CD4-positive, alpha-beta memory T cell (primary cell): ENCODE results near the gene TPI1. TPM values are rescaled to one million over a fixed set of nuclear protein-coding genes. Genes with fewer than 3 reads are reported as not detected.

Experiments used
- CTCF ChIA-PET: fragments of 350-600 bp; sonication (Branson Sonifier 250); formaldehyde crosslinking; loops from one replicate; lab custom pipeline; 2021; ENCODE audit warnings: inconsistent platforms; ENCODE audit not compliant: partially characterized antibody; lab: Charles Lee
- POLR2A ChIA-PET: fragments of 350-600 bp; sonication (Branson Sonifier 250); formaldehyde crosslinking; loops from one replicate; lab custom pipeline; 2021; ENCODE audit not compliant: partially characterized antibody; lab: Charles Lee
- DNase-seq, 5 donors: peaks; one replicate each; pipeline versions ENCODE4 v3.0.0 to v3.0.0-alpha.2; 2020 to 2022; ENCODE audit warnings: mixed read lengths in 1 of 5
- H3K27ac ChIP-seq: one replicate; pipeline ENCODE4 v1.7.0; 2013; ENCODE audit warnings: low read depth, low read length
- H3K27me3 ChIP-seq: 2 replicates; pipeline ENCODE4 v1.7.0; 2013; ENCODE audit warnings: mild to moderate bottlenecking, low read length, moderate library complexity; ENCODE audit not compliant: insufficient read depth
- H3K36me3 ChIP-seq: 2 replicates; pipeline ENCODE4 v1.7.0; 2013; ENCODE audit warnings: mild to moderate bottlenecking, low read length, moderate library complexity; ENCODE audit not compliant: insufficient read depth
- H3K4me1 ChIP-seq: 2 replicates; pipeline ENCODE4 v1.7.0; 2013; ENCODE audit warnings: mild to moderate bottlenecking, low read length, moderate library complexity; ENCODE audit not compliant: insufficient read depth
- H3K4me3 ChIP-seq, 2 donors: one replicate each; pipeline ENCODE4 v1.7.0; 2013; ENCODE audit warnings: low read length in 2 of 2, mild to moderate bottlenecking in 1 of 2
- H3K9me3 ChIP-seq, 2 donors: one replicate each; pipeline ENCODE4 v1.7.0; 2013; ENCODE audit warnings: low read length in 2 of 2, control low read depth in 1 of 2; ENCODE audit not compliant: control insufficient read depth in 1 of 2
- H3K27ac Mint-ChIP-seq, 7 donors: one replicate each; pipeline ENCODE4 v1.8.0; 2020 to 2021; ENCODE audit warnings: mixed read lengths in 7 of 7, mild to moderate bottlenecking in 6 of 7, inconsistent platforms in 3 of 7, moderate library complexity in 3 of 7
- H3K27me3 Mint-ChIP-seq, 2 donors: one replicate each; pipeline ENCODE4 v1.8.0; 2020 to 2021; ENCODE audit warnings: mixed read lengths in 2 of 2
- H3K36me3 Mint-ChIP-seq, 2 donors: one replicate each; pipeline ENCODE4 v1.8.0; 2020 to 2021; ENCODE audit warnings: mixed read lengths in 2 of 2, inconsistent platforms in 1 of 2, mild to moderate bottlenecking in 1 of 2
- H3K4me1 Mint-ChIP-seq, 4 donors: one replicate each; pipeline ENCODE4 v1.8.0; 2020 to 2021; ENCODE audit warnings: mixed read lengths in 4 of 4, mild to moderate bottlenecking in 1 of 4
- H3K4me3 Mint-ChIP-seq, 8 donors: one replicate each; pipeline ENCODE4 v1.8.0; 2020 to 2021; ENCODE audit warnings: mixed read lengths in 8 of 8, mild to moderate bottlenecking in 7 of 8, moderate library complexity in 6 of 8, inconsistent platforms in 3 of 8
- H3K9me3 Mint-ChIP-seq, 8 donors: one replicate each; pipeline ENCODE4 v1.8.0; 2020 to 2021; ENCODE audit warnings: mixed read lengths in 8 of 8, mild to moderate bottlenecking in 5 of 8, inconsistent platforms in 3 of 8, moderate library complexity in 1 of 8
- intact Hi-C: fragments of 100-400 bp; cut with micrococcal nuclease; formaldehyde crosslinking; loops from one replicate; pipeline ENCODE4 v1.15.1; 2023
- polyA plus RNA-seq, 2 donors: library from polyadenylated mRNA; unstranded; fragments of 300-500 nt; fragmentation: Illumina TruSeq; gene quantifications; one replicate each; pipeline ENCODE4 v1.2.3, GENCODE V29; 2021
- total RNA-seq, 2 experiments: library from RNA; stranded (reverse); gene quantifications; one replicate each; pipeline ENCODE4 v1.2.3, GENCODE V29; 2021

Gene TPI1
- total and polyA plus RNA-seq, 4 experiments from 2014 or later = 155 to 777 (median 368) TPM

DNA sequence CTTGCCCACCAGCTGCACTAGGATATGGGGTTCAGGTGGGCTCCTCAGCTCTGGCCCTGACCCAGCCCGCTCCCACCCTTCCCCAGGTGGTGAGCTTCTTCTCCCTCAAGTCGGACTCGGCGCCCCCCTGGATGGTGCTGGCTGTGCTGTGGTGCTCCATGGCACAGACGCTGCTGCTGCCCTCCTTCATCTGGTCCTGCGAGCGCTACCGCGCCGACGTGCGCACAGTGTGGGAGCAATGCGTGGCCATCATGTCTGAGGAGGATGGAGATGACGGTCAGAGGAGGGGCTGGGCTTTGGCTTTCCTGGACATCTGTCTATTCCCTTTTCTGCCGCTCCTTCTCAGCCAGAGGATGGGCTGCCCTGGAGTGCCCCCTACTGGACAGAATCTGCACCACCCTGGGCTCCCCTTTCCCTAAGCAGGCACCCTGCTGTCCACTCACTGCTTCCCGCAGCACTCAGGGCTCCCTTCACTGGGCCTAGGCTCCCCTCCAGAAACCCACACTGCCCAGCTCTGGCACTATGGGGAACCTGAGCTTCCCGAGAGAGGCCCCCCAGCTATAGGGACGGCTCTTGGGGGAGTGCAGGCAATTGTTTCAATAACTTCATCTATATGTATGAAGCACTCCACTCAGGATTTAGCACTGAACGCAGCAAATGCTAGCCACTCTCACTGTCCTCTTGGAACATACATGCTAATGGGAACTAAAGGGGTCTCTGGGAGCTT, 41.8 kb upstream of the TPI1 start:
- Histone ChIP-seq H3K9me3 (no peaks in the 10 kb centered on the region), H3K4me1 (peaks cover 36% of the 10 kb centered on the region), H3K27ac (no peak overlapping the region), H3K36me3 (no peaks in the 10 kb centered on the region), H3K4me3 (no peak overlapping the region), H3K27me3 (peaks cover 10% of the 10 kb centered on the region)
- H3K9me3 Mint-ChIP-seq = no peaks in the 10 kb centered on the region
- H3K27me3 Mint-ChIP-seq = peaks cover 6 to 24% of the 10 kb centered on the region in 2 donors
- intact Hi-C loops = loop anchor here (1.0 to 10.0 kb wide), 9 partner anchors 10 to 261 kb away; partner anchors contain the start of genes ING4, MLF2, NOP2 and ZNF384
- peak; percentile 73 to 82 (median 78) for DNase-seq
- H3K36me3 Mint-ChIP-seq = peaks cover 0 to 2% of the 10 kb centered on the region in 2 donors
- H3K27ac Mint-ChIP-seq = peak overlapping the region in 4 of 7 donors; percentile 24 to 71 (median 34)
- ChIA-PET POLR2A (interaction anchor here (0.5 to 6.5 kb wide), 9 partner anchors 23 to 102 kb away, joined by 3 to 48 read pairs (median 4); partner anchors contain the start of genes CD4, COPS7A, MLF2 and PTMS), CTCF (interaction anchor here (0.8 to 18.9 kb wide), 29 partner anchors 8 to 262 kb away, joined by 3 to 303 read pairs (median 4); partner anchors contain the start of genes CD4, CDCA3, COPS7A and GNB3)
- peak overlapping the region in 1 of 8 donors; percentile 57 for H3K4me3 Mint-ChIP-seq
- peaks cover 17 to 60% (median 28%) of the 10 kb centered on the region in 4 donors for H3K4me1 Mint-ChIP-seq

GRCh38 chr12:6826125-6826733, 41.1 kb upstream of the TPI1 start:
- Mint-ChIP-seq H3K4me1 (peaks cover 10 to 54% (median 21%) of the 10 kb centered on the region in 4 donors), H3K36me3 (peaks cover 0 to under 1% of the 10 kb centered on the region in 2 donors), H3K4me3 (peak overlapping the region in 2 of 8 donors; percentile 16 to 57), H3K9me3 (no peaks in the 10 kb centered on the region), H3K27me3 (peaks cover 6 to 28% of the 10 kb centered on the region in 2 donors), H3K27ac (peak overlapping the region in 2 of 7 donors; percentile 23 to 71)
- Histone ChIP-seq H3K27me3 (peaks cover 10% of the 10 kb centered on the region), H3K36me3 (no peaks in the 10 kb centered on the region), H3K4me1 (peaks cover 29% of the 10 kb centered on the region), H3K27ac (no peak overlapping the region), H3K9me3 (no peaks in the 10 kb centered on the region), H3K4me3 (no peak overlapping the region)
- no peak for DNase-seq
- intact Hi-C loops = loop anchor here (5.0 to 10.0 kb wide), 2 partner anchors 139 to 261 kb away; partner anchors contain the start of genes NOP2 and ZNF384
- ChIA-PET POLR2A (interaction anchor here (1.2 to 6.5 kb wide), 4 partner anchors 37 to 73 kb away, joined by 3 to 48 read pairs (median 5); partner anchors contain the start of genes CD4, MLF2 and PTMS), CTCF (interaction anchor here (0.8 to 18.9 kb wide), 21 partner anchors 8 to 262 kb away, joined by 3 to 303 read pairs (median 5); partner anchors contain the start of genes CD4, CDCA3, COPS7A and GNB3)

DNA sequence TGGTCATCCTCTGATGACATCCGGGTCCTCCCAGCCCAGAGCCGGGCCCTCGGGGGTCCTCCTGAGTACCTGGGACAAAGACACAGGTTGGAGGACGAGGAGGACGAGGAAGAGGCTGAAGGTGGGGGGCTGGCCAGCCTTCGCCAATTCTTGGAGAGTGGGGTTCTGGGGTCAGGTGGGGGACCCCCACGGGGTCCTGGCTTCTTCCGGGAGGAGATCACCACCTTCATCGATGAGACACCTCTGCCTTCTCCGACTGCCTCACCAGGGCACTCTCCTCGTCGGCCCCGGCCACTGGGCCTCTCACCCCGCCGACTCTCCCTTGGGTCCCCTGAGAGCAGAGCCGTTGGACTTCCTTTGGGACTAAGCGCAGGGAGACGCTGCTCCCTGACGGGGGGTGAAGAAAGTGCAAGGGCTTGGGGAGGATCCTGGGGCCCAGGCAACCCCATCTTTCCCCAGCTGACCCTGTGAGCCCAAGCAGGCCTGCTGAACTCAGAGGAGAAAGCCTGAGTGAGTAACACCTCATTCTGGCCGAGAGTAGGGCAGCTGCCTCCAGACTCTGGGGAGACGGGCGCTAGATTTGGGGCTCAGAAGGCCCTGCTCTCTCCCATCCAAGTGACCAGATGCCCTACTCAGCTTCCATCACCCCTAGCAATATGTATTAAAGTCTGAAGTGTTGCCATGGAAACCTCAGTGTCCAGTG, 40.4 kb upstream of the TPI1 start:
- Histone ChIP-seq H3K36me3 (no peaks in the 10 kb centered on the region), H3K27me3 (peaks cover 10% of the 10 kb centered on the region), H3K9me3 (no peaks in the 10 kb centered on the region), H3K27ac (no peak overlapping the region), H3K4me1 (peaks cover 28% of the 10 kb centered on the region), H3K4me3 (no peak overlapping the region)
- Mint-ChIP-seq H3K9me3 (no peaks in the 10 kb centered on the region), H3K27ac (peak overlapping the region in 3 of 7 donors; percentile 62 to 74 (median 68)), H3K36me3 (no peaks in the 10 kb centered on the region), H3K4me3 (peak overlapping the region in 6 of 8 donors; percentile 64 to 86 (median 76)), H3K4me1 (peaks cover 9 to 50% (median 20%) of the 10 kb centered on the region in 4 donors), H3K27me3 (peaks cover 6 to 28% of the 10 kb centered on the region in 2 donors)
- POLR2A ChIA-PET = interaction anchor here (1.6 to 6.5 kb wide), 7 partner anchors 25 to 74 kb away, joined by 4 to 48 read pairs (median 19); partner anchors contain the start of genes CD4, CDCA3, MLF2 and PTMS
- intact Hi-C loops = loop anchor here (5.0 to 10.0 kb wide), 2 partner anchors 140 to 262 kb away; partner anchors contain the start of genes NOP2 and ZNF384
- CTCF ChIA-PET = interaction anchor here (1.1 to 18.9 kb wide), 12 partner anchors 7 to 206 kb away, joined by 3 to 303 read pairs (median 6); partner anchors contain the start of genes CD4, COPS7A, LAG3 and MLF2
- DNase-seq = no peak

DNA sequence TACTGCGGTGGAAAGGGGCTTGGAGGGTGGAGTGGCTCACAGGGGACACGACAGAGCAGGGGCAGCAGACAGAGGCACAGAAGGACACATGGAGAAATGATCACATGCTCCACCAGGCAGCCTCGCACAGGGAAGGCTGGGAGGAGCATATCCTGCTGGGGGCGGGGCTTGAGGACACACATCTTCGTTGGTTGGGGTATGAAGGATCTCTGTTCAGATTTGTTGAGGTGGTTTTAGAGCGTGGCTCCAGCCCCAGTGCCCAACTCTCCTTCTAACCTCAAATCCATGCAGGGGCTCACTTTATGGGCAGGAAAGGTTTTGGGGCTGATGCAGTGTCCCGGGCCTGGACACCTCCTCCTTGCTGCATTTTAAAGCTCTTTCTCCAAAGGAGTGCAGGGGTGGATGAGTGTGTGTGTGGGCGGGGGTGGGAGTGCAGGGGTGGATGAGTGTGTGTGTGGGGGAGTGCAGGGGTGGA, 39.9 kb upstream of the TPI1 start:
- Histone ChIP-seq H3K36me3 (no peaks in the 10 kb centered on the region), H3K9me3 (no peaks in the 10 kb centered on the region), H3K27ac (no peak overlapping the region), H3K27me3 (peaks cover 10% of the 10 kb centered on the region), H3K4me1 (peaks cover 28% of the 10 kb centered on the region), H3K4me3 (no peak overlapping the region)
- Mint-ChIP-seq H3K36me3 (no peaks in the 10 kb centered on the region), H3K27me3 (peaks cover 6 to 28% of the 10 kb centered on the region in 2 donors), H3K4me1 (peaks cover 9 to 44% (median 18%) of the 10 kb centered on the region in 4 donors), H3K27ac (peak overlapping the region in 3 of 7 donors; percentile 62 to 74 (median 68)), H3K9me3 (no peaks in the 10 kb centered on the region), H3K4me3 (peak overlapping the region in 6 of 8 donors; percentile 64 to 86 (median 76))
- CTCF ChIA-PET = interaction anchor here (1.4 to 18.9 kb wide), 6 partner anchors 17 to 72 kb away, joined by 3 to 303 read pairs (median 10); partner anchors contain the start of genes CD4, LAG3, MLF2 and PTMS
- POLR2A ChIA-PET = interaction anchor here (1.3 to 3.6 kb wide), 9 partner anchors 13 to 366 kb away, joined by 3 to 26 read pairs (median 10); partner anchors contain the start of genes CD4, CDCA3, GNB3 and MLF2
- intact Hi-C loops = loop anchor here (5.0 to 10.0 kb wide), 2 partner anchors 140 to 263 kb away; partner anchors contain the start of genes NOP2 and ZNF384
- peak in 1 of 5 donors; percentile 16 for DNase-seq

DNA sequence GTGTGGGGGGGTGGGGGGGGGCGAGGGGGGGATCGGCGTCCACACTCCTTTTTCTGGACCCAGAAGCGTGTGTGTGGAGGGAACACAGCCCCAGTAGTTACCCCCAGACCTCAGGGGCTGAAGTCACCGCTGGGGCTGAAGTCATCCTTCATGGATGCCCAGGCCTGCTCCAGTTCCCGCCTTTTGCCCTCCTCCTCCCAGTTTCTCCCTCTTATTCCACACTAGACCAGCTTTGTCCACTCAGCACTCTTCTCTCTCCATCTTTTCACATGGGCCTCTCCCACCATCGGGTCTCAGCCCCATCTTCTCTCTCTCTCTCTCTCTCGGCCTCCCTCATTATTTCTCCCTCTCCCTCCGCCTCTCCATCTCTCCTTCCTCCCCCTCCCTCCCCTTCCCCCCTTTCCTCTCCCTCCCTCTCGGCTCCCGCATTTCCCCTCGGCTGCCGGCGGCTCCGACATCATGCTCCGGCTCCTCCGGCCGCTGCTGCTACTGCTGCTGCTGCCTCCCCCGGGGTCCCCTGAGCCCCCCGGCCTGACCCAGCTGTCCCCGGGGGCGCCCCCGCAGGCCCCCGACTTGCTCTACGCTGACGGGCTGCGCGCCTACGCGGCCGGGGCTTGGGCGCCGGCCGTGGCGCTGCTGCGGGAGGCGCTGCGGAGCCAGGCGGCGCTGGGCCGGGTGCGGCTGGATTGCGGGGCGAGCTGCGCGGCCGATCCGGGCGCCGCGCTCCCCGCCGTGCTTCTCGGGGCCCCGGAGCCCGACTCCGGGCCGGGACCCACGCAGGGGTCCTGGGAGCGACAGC, 39.1 kb upstream of the TPI1 start, which contains the start of gene P3H3:
Gene P3H3 (plus strand): TSS at position 426 of the 799 bp plus-strand sequence. CDS start 34 bp downstream, at position 460.
- Histone ChIP-seq H3K27me3 (peaks cover 10% of the 10 kb centered on the region), H3K27ac (no peak within 1 kb of the TSS), H3K4me3 (peak within 1 kb of the TSS; percentile 57 to 58), H3K9me3 (no peaks in the 10 kb centered on the region), H3K4me1 (peaks cover 28% of the 10 kb centered on the region), H3K36me3 (no peaks in the 10 kb centered on the region)
- H3K4me3 Mint-ChIP-seq = peak within 1 kb of the TSS; percentile 86 to 92 (median 90)
- peaks cover 9 to 37% (median 18%) of the 10 kb centered on the region in 4 donors for H3K4me1 Mint-ChIP-seq
- no peaks in the 10 kb centered on the region for H3K36me3 Mint-ChIP-seq
- H3K9me3 Mint-ChIP-seq = no peaks in the 10 kb centered on the region
- peak within 1 kb of the TSS; percentile 72 to 89 (median 81) for H3K27ac Mint-ChIP-seq
- ChIA-PET POLR2A (interaction anchor here (0.6 to 3.6 kb wide), 16 partner anchors 12 to 367 kb away, joined by 3 to 26 read pairs (median 7); partner anchors contain the start of genes CD4, CDCA3, COPS7A and GNB3), CTCF (interaction anchor here (1.4 to 18.9 kb wide), 7 partner anchors 24 to 104 kb away, joined by 3 to 303 read pairs (median 10); partner anchors contain the start of genes CD4, COPS7A, LAG3 and MLF2)
- peak in 1 of 5 donors; percentile 37 for DNase-seq
- peaks cover 6 to 28% of the 10 kb centered on the region in 2 donors for H3K27me3 Mint-ChIP-seq
- intact Hi-C loops = loop anchor here (5.0 to 10.0 kb wide), 2 partner anchors 141 to 263 kb away; partner anchors contain the start of genes NOP2 and ZNF384
